H1 (cell line): ENCODE data around the gene MOCS3. TPM values are rescaled to one million over a fixed set of nuclear protein-coding genes. Genes with fewer than 3 reads are reported as not detected.

Source experiments
- BACH1 ChIP-seq: IDR thresholded peaks from 2 replicates; pipeline ENCODE4 v1.6.1; 2012; ENCODE audit warnings: low read length, improper control_type of control experiment
- BCL11A ChIP-seq, 2 experiments: IDR thresholded peaks; one replicate each; pipeline ENCODE4 v1.6.1; 2011; ENCODE audit warnings: low read depth in 2 of 2, low read length in 2 of 2, mild to moderate bottlenecking in 2 of 2
- CBX5 ChIP-seq: fragments of 300-800, 300-1000 bp; sonication (generic); IDR thresholded peaks from 2 replicates; pipeline ENCODE4 v1.7.1; 2016; ENCODE audit warnings: antibody characterized with exemption, low read length, low read depth
- CBX8 ChIP-seq: fragments of 300-800, 300-1000 bp; sonication (generic); IDR thresholded peaks from 2 replicates; pipeline ENCODE4 v1.7.1; 2016; ENCODE audit warnings: low read depth, low read length, borderline replicate concordance
- CHD1 ChIP-seq: IDR thresholded peaks from 2 replicates; pipeline ENCODE4 v1.6.1; 2012; ENCODE audit warnings: low read depth, low read length, improper control_type of control experiment
- CHD2 ChIP-seq: IDR thresholded peaks from 2 replicates; pipeline ENCODE4 v1.6.1; 2012; ENCODE audit warnings: low read length, improper control_type of control experiment
- EGR1 ChIP-seq: IDR thresholded peaks from 2 replicates; pipeline ENCODE4 v1.6.1; 2011; ENCODE audit warnings: low read depth, low read length, borderline replicate concordance
- GABPA ChIP-seq: IDR thresholded peaks from 2 replicates; pipeline ENCODE4 v1.6.1; 2011; ENCODE audit warnings: mild to moderate bottlenecking, low read length, moderate library complexity, borderline replicate concordance; ENCODE audit not compliant: insufficient read depth
- GTF2F1 ChIP-seq: IDR thresholded peaks from 2 replicates; pipeline ENCODE4 v1.6.1; 2012; ENCODE audit warnings: low read depth, low read length, improper control_type of control experiment, borderline replicate concordance
- HDAC6 ChIP-seq: IDR thresholded peaks from one replicate; pipeline ENCODE4 v1.7.1; 2012; ENCODE audit warnings: low read depth, mild to moderate bottlenecking, inconsistent platforms, low read length, moderate library complexity
- JUN ChIP-seq: IDR thresholded peaks from 2 replicates; pipeline ENCODE4 v1.6.1; 2011; ENCODE audit warnings: low read depth, mild to moderate bottlenecking, improper control_type of control experiment, low read length
- KDM1A ChIP-seq: fragments of 200-600, 300-600 bp; sonication (generic); IDR thresholded peaks from 2 replicates; pipeline ENCODE4 v1.7.1; 2016; ENCODE audit warnings: mild to moderate bottlenecking, low read length, borderline replicate concordance
- KDM4A ChIP-seq: IDR thresholded peaks from one replicate; pipeline ENCODE4 v1.7.1; 2012; ENCODE audit warnings: low read depth, mild to moderate bottlenecking, moderate library complexity, low read length, inconsistent platforms; ENCODE audit not compliant: severe bottlenecking
- MAFK ChIP-seq: IDR thresholded peaks from 2 replicates; pipeline ENCODE4 v1.6.1; 2012; ENCODE audit warnings: low read depth, mild to moderate bottlenecking, improper control_type of control experiment, low read length
- POLR2AphosphoS5 ChIP-seq: IDR thresholded peaks from 2 replicates; pipeline ENCODE4 v1.6.1; 2011; ENCODE audit warnings: low read depth, low read length
- SAP30 ChIP-seq: fragments of 300-600 bp; sonication (generic); IDR thresholded peaks from 2 replicates; pipeline ENCODE4 v1.7.1; 2012; ENCODE audit warnings: low read length, moderate library complexity, mild to moderate bottlenecking, inconsistent platforms; ENCODE audit not compliant: insufficient read depth, insufficient replicate concordance
- SP1 ChIP-seq: IDR thresholded peaks from 2 replicates; pipeline ENCODE4 v1.6.1; 2011; ENCODE audit warnings: low read depth, low read length
- TAF1 ChIP-seq: IDR thresholded peaks from 2 replicates; pipeline ENCODE4 v1.6.1; 2011; ENCODE audit warnings: mild to moderate bottlenecking, low read depth, low read length
- polyA plus RNA-seq, 7 experiments: library from polyadenylated mRNA; depleted of rRNA in 3 of 7; stranded (reverse) in 5 of 7; unstranded in 2 of 7; fragments of >200 nt in 5 of 7; fragments of 200-250 nt in 2 of 7; gene quantifications; 1 replicate in 5 of 7; 2 replicates in 1 of 7; 4 replicates in 1 of 7; pipeline versions ENCODE4 v1.2.1 to v1.2.3, GENCODE V29; 2011 to 2013; ENCODE audit warnings: missing spikeins in 2 of 7, mixed read lengths in 2 of 7
- total RNA-seq: library from RNA; stranded (reverse); fragmentation: NEBNext Ultra II Directional; extraction: Animal tissue kit (Norgen Biotek cat#: 25700); gene quantifications from 2 replicates; pipeline ENCODE4 v1.2.1, GENCODE V29; 2021
- TF ChIP-seq, protein P1 (sequence below), 3 experiments: IDR thresholded peaks; 1 replicate in 2 of 3; 2 replicates in 1 of 3; pipeline versions ENCODE4 v1.5.1 to v1.6.1; 2011; ENCODE audit warnings: low read length in 3 of 3, mild to moderate bottlenecking in 3 of 3, inconsistent platforms in 2 of 3, low read depth in 1 of 3, moderate library complexity in 1 of 3; ENCODE audit not compliant: insufficient read depth in 1 of 3; ENCODE audit errors: control extremely low read depth in 1 of 3
- TF ChIP-seq, protein P2 (sequence below): IDR thresholded peaks from 2 replicates; pipeline ENCODE4 v1.6.1; 2011; ENCODE audit warnings: low read length, improper control_type of control experiment

MOCS3 gene
- total and polyA plus RNA-seq, 2 of the 8 experiments (the other 6 are each of a cell fraction or from before 2014, with no cell fraction given), result 6.2 to 6.3 TPM

GRCh38 chr20:50958615-50959542 lies at the start of gene MOCS3 (continued):
- TF ChIP-seq, protein P1, sequence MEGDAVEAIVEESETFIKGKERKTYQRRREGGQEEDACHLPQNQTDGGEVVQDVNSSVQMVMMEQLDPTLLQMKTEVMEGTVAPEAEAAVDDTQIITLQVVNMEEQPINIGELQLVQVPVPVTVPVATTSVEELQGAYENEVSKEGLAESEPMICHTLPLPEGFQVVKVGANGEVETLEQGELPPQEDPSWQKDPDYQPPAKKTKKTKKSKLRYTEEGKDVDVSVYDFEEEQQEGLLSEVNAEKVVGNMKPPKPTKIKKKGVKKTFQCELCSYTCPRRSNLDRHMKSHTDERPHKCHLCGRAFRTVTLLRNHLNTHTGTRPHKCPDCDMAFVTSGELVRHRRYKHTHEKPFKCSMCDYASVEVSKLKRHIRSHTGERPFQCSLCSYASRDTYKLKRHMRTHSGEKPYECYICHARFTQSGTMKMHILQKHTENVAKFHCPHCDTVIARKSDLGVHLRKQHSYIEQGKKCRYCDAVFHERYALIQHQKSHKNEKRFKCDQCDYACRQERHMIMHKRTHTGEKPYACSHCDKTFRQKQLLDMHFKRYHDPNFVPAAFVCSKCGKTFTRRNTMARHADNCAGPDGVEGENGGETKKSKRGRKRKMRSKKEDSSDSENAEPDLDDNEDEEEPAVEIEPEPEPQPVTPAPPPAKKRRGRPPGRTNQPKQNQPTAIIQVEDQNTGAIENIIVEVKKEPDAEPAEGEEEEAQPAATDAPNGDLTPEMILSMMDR (IDR thresholded peaks at IDR 0.05; ENCODE audit: control extremely low read depth in 1 of 3, insufficient read depth in 1 of 3, low read depth in 1 of 3, low read length in 3 of 3), result no peak
- TF ChIP-seq GABPA (peak; percentile 94), CBX5 (no peak), EGR1 (0 out of 2 replicates have a peak, but pooled peaks have one; percentile 50), TAF1 (no peak), CHD1 (peak; percentile 94), JUN (no peak), CHD2 (no peak), SAP30 (no peak), HDAC6 (no peak), CBX8 (no peak), KDM1A (no peak), BACH1 (no peak), KDM4A (peak; percentile 82), GTF2F1 (no peak; the same call in 1 of the 2 replicates), MAFK (no peak), BCL11A (IDR thresholded peaks at IDR 0.05; ENCODE audit: low read depth in 2 of 2, low read length in 2 of 2) (no peak), SP1 (peak; percentile 41; the same call in 1 of the 2 replicates), POLR2AphosphoS5 (peak; percentile 2; the same call in 1 of the 2 replicates)
- TF ChIP-seq, protein P2, sequence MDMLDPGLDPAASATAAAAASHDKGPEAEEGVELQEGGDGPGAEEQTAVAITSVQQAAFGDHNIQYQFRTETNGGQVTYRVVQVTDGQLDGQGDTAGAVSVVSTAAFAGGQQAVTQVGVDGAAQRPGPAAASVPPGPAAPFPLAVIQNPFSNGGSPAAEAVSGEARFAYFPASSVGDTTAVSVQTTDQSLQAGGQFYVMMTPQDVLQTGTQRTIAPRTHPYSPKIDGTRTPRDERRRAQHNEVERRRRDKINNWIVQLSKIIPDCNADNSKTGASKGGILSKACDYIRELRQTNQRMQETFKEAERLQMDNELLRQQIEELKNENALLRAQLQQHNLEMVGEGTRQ, result no peak
